ENCODE measurements around the gene FAM222A.

- TF ChIP-seq CTCF (conservative IDR thresholded peaks at IDR 0.05; ENCODE audit: low read depth, low read length) (0 out of 2 replicates have a peak, but pooled peaks have one; percentile 8), POLR2A (IDR thresholded peaks at IDR 0.05; ENCODE audit: low read depth, low read length) (no peak), ELK1 (IDR thresholded peaks at IDR 0.05; ENCODE audit: borderline replicate concordance, low read depth, low read length) (no peak), RCOR1 (IDR thresholded peaks at IDR 0.05; ENCODE audit: insufficient replicate concordance, low read length) (no peak), MAZ (IDR thresholded peaks at IDR 0.05; ENCODE audit: borderline replicate concordance, low read depth, low read length) (no peak), SMC3 (IDR thresholded peaks at IDR 0.05; ENCODE audit: low read depth, low read length) (no peak), BHLHE40 (IDR thresholded peaks at IDR 0.05; ENCODE audit: low read depth, low read length) (no peak), MXI1 (IDR thresholded peaks at IDR 0.05; ENCODE audit: borderline replicate concordance, low read depth, low read length) (no peak), USF2 (IDR thresholded peaks at IDR 0.05; ENCODE audit: low read depth, low read length) (no peak), RAD21 (IDR thresholded peaks at IDR 0.05; ENCODE audit: low read length) (no peak), FOS (IDR thresholded peaks at IDR 0.05; ENCODE audit: low read depth, low read length) (no peak), MAFK (IDR thresholded peaks at IDR 0.05; ENCODE audit: low read depth, low read length) (no peak)
These were observed 98.0 kb downstream of the FAM222A start for GRCh38 chr12:109811624-109811995.
